ENCODE results near the gene SUPT20H. TPM values are rescaled to one million over a fixed set of nuclear protein-coding genes. Genes with fewer than 3 reads are reported as not detected.

The SUPT20H gene
- total RNA-seq, 1 donor from 2014 or later, result 9.9 TPM

DNA sequence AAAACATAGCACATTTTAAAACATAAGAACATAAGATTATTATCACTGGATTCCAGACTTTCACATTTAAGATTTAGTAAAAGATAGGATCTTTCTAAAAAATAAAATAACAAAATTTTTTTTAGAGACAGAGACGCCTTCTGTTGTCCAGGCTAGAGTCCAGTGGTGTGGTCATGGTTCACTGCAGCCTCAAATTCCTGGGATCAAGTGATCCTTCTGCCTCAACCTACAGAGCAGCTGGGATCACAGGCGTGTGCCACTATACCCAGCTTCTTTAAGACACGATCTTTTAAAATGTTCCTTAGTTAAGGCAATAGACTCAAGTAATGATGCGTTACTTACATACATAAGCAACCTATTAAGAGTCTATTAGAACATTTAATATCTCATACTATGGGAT lies 93.1 kb downstream of the SUPT20H start:
- no peak overlapping the region for H3K4me3 ChIP-seq
- DNase-seq (ENCODE audit: low spot score in 2 of 2), result no peak
- no peaks in the 10 kb centered on the region for H3K27me3 ChIP-seq
- H3K27ac ChIP-seq, result no peak overlapping the region
- H3K9me3 ChIP-seq, result no peaks in the 10 kb centered on the region
- H3K4me1 ChIP-seq, result no peaks in the 10 kb centered on the region
- TF ChIP-seq CTCF (IDR thresholded peaks at IDR 0.05), result no peak
- intact Hi-C loops (cut with DNase I), result no loop called here
- peaks cover 20 to 49% of the 10 kb centered on the region in 2 donors for H3K36me3 ChIP-seq

GRCh38 chr13:36965767-36966166 lies 93.7 kb downstream of the SUPT20H start:
- no peak for DNase-seq (ENCODE audit: low spot score in 2 of 2)
- H3K4me3 ChIP-seq, result no peak overlapping the region
- peaks cover 13 to 50% of the 10 kb centered on the region in 2 donors for H3K36me3 ChIP-seq
- no peaks in the 10 kb centered on the region for H3K4me1 ChIP-seq
- H3K27ac ChIP-seq, result no peak overlapping the region
- H3K9me3 ChIP-seq, result no peaks in the 10 kb centered on the region
- no peak for TF ChIP-seq CTCF (IDR thresholded peaks at IDR 0.05)
- intact Hi-C loops (cut with DNase I), result no loop called here
- no peaks in the 10 kb centered on the region for H3K27me3 ChIP-seq

DNA sequence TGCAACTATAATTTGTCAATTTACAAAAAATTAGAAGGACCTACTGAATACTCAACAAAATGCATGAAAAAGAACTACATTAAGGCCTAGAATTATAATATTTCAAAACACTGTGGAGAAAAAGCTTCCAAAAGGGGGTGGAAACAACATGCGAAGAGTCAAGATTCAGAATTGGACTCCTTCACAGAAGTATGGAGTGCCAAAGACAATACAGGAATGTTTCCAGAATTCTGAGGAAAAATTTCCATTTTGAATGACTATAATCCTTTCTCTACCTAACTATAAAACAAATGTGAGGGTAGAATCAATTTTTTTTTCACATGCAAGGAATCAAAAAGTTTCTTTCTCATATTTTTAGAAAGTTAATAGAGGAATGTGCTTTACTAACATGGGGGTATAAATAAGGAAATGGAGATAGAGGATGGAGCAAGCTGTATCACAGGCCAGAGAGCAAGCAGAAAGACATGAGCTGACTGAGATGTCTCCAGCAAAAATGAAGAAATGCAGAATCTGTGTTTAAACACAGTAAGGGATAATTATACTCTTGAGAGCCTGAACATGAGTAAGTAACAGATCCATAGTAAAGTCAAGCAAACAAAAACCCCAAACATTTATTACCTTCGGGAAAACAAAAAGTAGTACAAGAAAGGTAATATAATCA lies 99.9 kb downstream of the SUPT20H start:
- Histone ChIP-seq H3K27me3 (no peaks in the 10 kb centered on the region), H3K27ac (peak overlapping the region in 1 of 2 donors; percentile 51), H3K4me3 (no peak overlapping the region), H3K9me3 (no peaks in the 10 kb centered on the region), H3K4me1 (peaks cover 0 to 15% of the 10 kb centered on the region in 2 donors), H3K36me3 (peaks cover 5 to 28% of the 10 kb centered on the region in 2 donors)
- TF ChIP-seq CTCF (IDR thresholded peaks at IDR 0.05), result no peak
- intact Hi-C loops (cut with DNase I), result no loop called here
- DNase-seq (ENCODE audit: low spot score in 2 of 2), result no peak

Other genes starting within 250 kb of the SUPT20H start
- gene RFXAP, start 240.5 kb downstream of the SUPT20H start, total RNA-seq, result 5.9 TPM
- 24.5 TPM for gene SMAD9, start 139.4 kb downstream of the SUPT20H start, total RNA-seq
- gene ALG5, start 60.3 kb downstream of the SUPT20H start, total RNA-seq, result 26.7 TPM
- gene EXOSC8, start 58.9 kb downstream of the SUPT20H start, total RNA-seq, result 16.8 TPM
- gene CSNK1A1L, start 46.0 kb upstream of the SUPT20H start, total RNA-seq, result not detected

Measured in ascending aorta (tissue), 2 donors.